Measurements from ENCODE around the gene RCSD1. TPM values are rescaled to one million over a fixed set of nuclear protein-coding genes. Genes with fewer than 3 reads are reported as not detected.

RCSD1 gene
- total RNA-seq, 1 donor from 2014 or later: 2.3 TPM

DNA sequence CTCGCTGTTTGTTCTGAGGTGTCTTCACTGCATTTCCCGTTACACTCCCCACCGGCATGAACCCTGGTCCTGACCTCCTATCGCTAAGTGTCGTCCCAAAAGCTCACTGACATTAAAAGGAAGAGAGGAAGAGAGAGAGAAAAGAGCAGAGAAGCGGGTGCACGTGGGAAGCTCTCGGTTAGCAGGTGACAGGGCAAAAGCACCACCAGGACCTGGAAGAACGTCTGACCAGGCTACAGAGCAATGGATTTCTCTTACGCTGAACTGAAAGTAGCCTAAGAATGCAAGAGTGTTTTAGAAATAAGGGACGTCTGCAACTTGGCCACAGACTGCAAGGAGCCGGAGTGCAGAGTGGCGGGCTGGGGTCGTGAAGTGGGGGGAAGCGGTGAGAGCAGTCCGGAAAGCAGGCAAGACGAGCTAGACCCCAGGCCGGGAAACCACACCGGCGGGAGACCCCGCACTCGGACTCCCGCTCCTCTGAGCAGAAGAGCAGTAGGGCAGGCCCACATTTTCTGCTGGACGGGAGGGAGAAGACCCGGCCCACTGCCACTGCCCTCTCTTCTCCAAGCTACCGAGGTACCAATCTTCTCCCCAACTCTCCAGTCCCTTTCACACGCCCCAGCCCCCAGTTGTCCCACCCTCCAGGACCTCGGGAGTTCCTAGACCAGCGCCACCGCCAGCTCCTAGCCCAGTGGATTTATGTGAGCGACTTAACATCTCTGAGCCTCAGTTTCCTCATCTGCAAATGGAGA, 83.5 kb downstream of the RCSD1 start:
- Mint-ChIP-seq H3K4me1 (peaks cover 35% of the 10 kb centered on the region), H3K36me3 (ENCODE audit: low read depth) (peaks cover 9% of the 10 kb centered on the region), H3K4me3 (peak overlapping the region; percentile 94), H3K9me3 (peaks cover 2% of the 10 kb centered on the region), H3K27me3 (ENCODE audit: low read depth) (peaks cover 37% of the 10 kb centered on the region), H3K27ac (ENCODE audit: unreplicated experiment) (no peak overlapping the region)
- TF ChIP-seq, protein P1, sequence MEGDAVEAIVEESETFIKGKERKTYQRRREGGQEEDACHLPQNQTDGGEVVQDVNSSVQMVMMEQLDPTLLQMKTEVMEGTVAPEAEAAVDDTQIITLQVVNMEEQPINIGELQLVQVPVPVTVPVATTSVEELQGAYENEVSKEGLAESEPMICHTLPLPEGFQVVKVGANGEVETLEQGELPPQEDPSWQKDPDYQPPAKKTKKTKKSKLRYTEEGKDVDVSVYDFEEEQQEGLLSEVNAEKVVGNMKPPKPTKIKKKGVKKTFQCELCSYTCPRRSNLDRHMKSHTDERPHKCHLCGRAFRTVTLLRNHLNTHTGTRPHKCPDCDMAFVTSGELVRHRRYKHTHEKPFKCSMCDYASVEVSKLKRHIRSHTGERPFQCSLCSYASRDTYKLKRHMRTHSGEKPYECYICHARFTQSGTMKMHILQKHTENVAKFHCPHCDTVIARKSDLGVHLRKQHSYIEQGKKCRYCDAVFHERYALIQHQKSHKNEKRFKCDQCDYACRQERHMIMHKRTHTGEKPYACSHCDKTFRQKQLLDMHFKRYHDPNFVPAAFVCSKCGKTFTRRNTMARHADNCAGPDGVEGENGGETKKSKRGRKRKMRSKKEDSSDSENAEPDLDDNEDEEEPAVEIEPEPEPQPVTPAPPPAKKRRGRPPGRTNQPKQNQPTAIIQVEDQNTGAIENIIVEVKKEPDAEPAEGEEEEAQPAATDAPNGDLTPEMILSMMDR (conservative IDR thresholded peaks at IDR 0.05): no peak
- DNase-seq (ENCODE audit: low read depth, low spot score): peak; percentile 35

DNA sequence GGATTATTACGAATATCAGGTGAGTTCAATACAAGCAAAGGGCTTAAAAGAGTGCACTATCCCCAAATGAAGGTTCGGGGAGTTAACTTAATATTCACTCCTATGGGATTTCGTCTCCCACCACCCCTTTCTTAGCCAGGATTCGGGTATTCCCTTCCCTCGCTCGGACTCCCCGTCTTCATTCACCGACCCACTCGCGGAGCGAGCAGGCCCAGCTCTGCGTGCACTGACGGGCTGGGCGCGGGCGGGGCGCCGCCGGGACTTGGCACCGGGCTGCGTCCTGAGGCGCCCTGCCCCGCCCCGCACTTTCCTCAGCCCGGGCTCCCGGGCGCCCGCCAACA, 84.0 kb downstream of the RCSD1 start:
- TF ChIP-seq, protein P1 (conservative IDR thresholded peaks at IDR 0.05): no peak
- H3K4me1 Mint-ChIP-seq: peaks cover 32% of the 10 kb centered on the region
- no peak overlapping the region for H3K27ac Mint-ChIP-seq (ENCODE audit: unreplicated experiment)
- H3K4me3 Mint-ChIP-seq: peak overlapping the region; percentile 94
- peaks cover 37% of the 10 kb centered on the region for H3K27me3 Mint-ChIP-seq (ENCODE audit: low read depth)
- peaks cover 2% of the 10 kb centered on the region for H3K9me3 Mint-ChIP-seq
- peaks cover 9% of the 10 kb centered on the region for H3K36me3 Mint-ChIP-seq (ENCODE audit: low read depth)
- no peak for DNase-seq (ENCODE audit: low read depth, low spot score)

GRCh38 chr1:167714439-167715156, 84.6 kb downstream of the RCSD1 start:
- peaks cover 2% of the 10 kb centered on the region for H3K9me3 Mint-ChIP-seq
- TF ChIP-seq, protein P1 (conservative IDR thresholded peaks at IDR 0.05): no peak
- DNase-seq (ENCODE audit: low read depth, low spot score): peak; percentile 97
- H3K36me3 Mint-ChIP-seq (ENCODE audit: low read depth): peaks cover 9% of the 10 kb centered on the region
- peak overlapping the region; percentile 94 for H3K4me3 Mint-ChIP-seq
- peaks cover 41% of the 10 kb centered on the region for H3K27me3 Mint-ChIP-seq (ENCODE audit: low read depth)
- H3K27ac Mint-ChIP-seq (ENCODE audit: unreplicated experiment): peak overlapping the region; percentile 94
- H3K4me1 Mint-ChIP-seq: peaks cover 31% of the 10 kb centered on the region

- H3K4me1 Mint-ChIP-seq: peaks cover 31% of the 10 kb centered on the region
Observed at GRCh38 chr1:167715157-167715999, 85.3 kb downstream of the RCSD1 start.

GRCh38 chr1:167716000-167716271, 85.9 kb downstream of the RCSD1 start:
- H3K9me3 Mint-ChIP-seq: peaks cover 2% of the 10 kb centered on the region
- peaks cover 9% of the 10 kb centered on the region for H3K36me3 Mint-ChIP-seq (ENCODE audit: low read depth)
- TF ChIP-seq, protein P1 (conservative IDR thresholded peaks at IDR 0.05): no peak
- no peak for DNase-seq (ENCODE audit: low read depth, low spot score)
- H3K27ac Mint-ChIP-seq (ENCODE audit: unreplicated experiment): peak overlapping the region; percentile 90
- peaks cover 41% of the 10 kb centered on the region for H3K27me3 Mint-ChIP-seq (ENCODE audit: low read depth)
- peak overlapping the region; percentile 94 for H3K4me3 Mint-ChIP-seq
- H3K4me1 Mint-ChIP-seq: peaks cover 35% of the 10 kb centered on the region

More at GRCh38 chr1:167715157-167715999, 85.3 kb downstream of the RCSD1 start:
- Mint-ChIP-seq H3K27ac (ENCODE audit: unreplicated experiment) (peak overlapping the region; percentile 94), H3K27me3 (ENCODE audit: low read depth) (peaks cover 41% of the 10 kb centered on the region), H3K9me3 (peaks cover 2% of the 10 kb centered on the region), H3K36me3 (ENCODE audit: low read depth) (peaks cover 9% of the 10 kb centered on the region), H3K4me3 (peak overlapping the region; percentile 94)
- peak; percentile 93 for DNase-seq (ENCODE audit: low read depth, low spot score)
- TF ChIP-seq, protein P1 (conservative IDR thresholded peaks at IDR 0.05): peak; percentile 88

Data from neural crest cell (in vitro differentiated cells).